Mucosa of stomach (tissue), 1 donor: ENCODE data around the gene BMP6.

ENCODE experiments used
- H3K27me3 ChIP-seq: one replicate; pipeline ENCODE4 v1.7.0; 2013; ENCODE audit warnings: mild to moderate bottlenecking, low read length; ENCODE audit not compliant: control insufficient read depth, insufficient read depth
- H3K36me3 ChIP-seq: one replicate; pipeline ENCODE4 v1.7.0; 2013; ENCODE audit warnings: low read length; ENCODE audit not compliant: control insufficient read depth, insufficient read depth
- H3K4me1 ChIP-seq: one replicate; pipeline ENCODE4 v1.7.0; 2013; ENCODE audit warnings: mild to moderate bottlenecking, low read length; ENCODE audit not compliant: control insufficient read depth, insufficient read depth
- H3K4me3 ChIP-seq: one replicate; pipeline ENCODE4 v1.7.0; 2013; ENCODE audit warnings: low read length
- H3K9ac ChIP-seq: one replicate; pipeline ENCODE4 v1.7.0; 2013; ENCODE audit warnings: mild to moderate bottlenecking, low read length, moderate library complexity
- H3K9me3 ChIP-seq: one replicate; pipeline ENCODE4 v1.7.0; 2013; ENCODE audit warnings: mild to moderate bottlenecking, low read length, moderate library complexity; ENCODE audit not compliant: control insufficient read depth
- donor health status: Pancreatic carcinoma.

BMP6 gene

GRCh38 chr6:7725849-7726415, at the start of gene BMP6:
TSS of gene BMP6 (plus strand) at chr6:7726099. CDS start at chr6:7726956, 857 bp downstream.
- H3K27me3 ChIP-seq, result peaks cover 64% of the 10 kb centered on the region

GRCh38 chr6:7677229-7677628, 48.7 kb upstream of the BMP6 start:
- no peaks in the 10 kb centered on the region for H3K9me3 ChIP-seq
- H3K4me1 ChIP-seq, result peaks cover 13% of the 10 kb centered on the region
- no peaks in the 10 kb centered on the region for H3K36me3 ChIP-seq
- H3K4me3 ChIP-seq, result no peak overlapping the region
- H3K9ac ChIP-seq, result no peak overlapping the region
- peaks cover 4% of the 10 kb centered on the region for H3K27me3 ChIP-seq

More at GRCh38 chr6:7725849-7726415, at the start of gene BMP6:
- no peaks in the 10 kb centered on the region for H3K9me3 ChIP-seq
- H3K4me1 ChIP-seq, result peaks cover 9% of the 10 kb centered on the region
- H3K36me3 ChIP-seq, result no peaks in the 10 kb centered on the region
- no peak within 1 kb of the TSS for H3K4me3 ChIP-seq
- H3K9ac ChIP-seq, result no peak within 1 kb of the TSS

- no peaks in the 10 kb centered on the region for H3K4me1 ChIP-seq
- no peak overlapping the region for H3K4me3 ChIP-seq
- H3K36me3 ChIP-seq, result no peaks in the 10 kb centered on the region
- H3K9me3 ChIP-seq, result no peaks in the 10 kb centered on the region
- no peaks in the 10 kb centered on the region for H3K27me3 ChIP-seq
- no peak overlapping the region for H3K9ac ChIP-seq
Measured at GRCh38 chr6:7680393-7681075, 45.4 kb upstream of the BMP6 start.

- H3K4me3 ChIP-seq, result no peak overlapping the region
- H3K36me3 ChIP-seq, result no peaks in the 10 kb centered on the region
- H3K27me3 ChIP-seq, result no peaks in the 10 kb centered on the region
- H3K9ac ChIP-seq, result no peak overlapping the region
- H3K4me1 ChIP-seq, result no peaks in the 10 kb centered on the region
- H3K9me3 ChIP-seq, result no peaks in the 10 kb centered on the region
Measured at GRCh38 chr6:7681449-7681848, 44.5 kb upstream of the BMP6 start.

- H3K27me3 ChIP-seq, result no peaks in the 10 kb centered on the region
Measured at GRCh38 chr6:7684076-7684475, 41.8 kb upstream of the BMP6 start.

GRCh38 chr6:7684843-7685242, 41.1 kb upstream of the BMP6 start:
- no peaks in the 10 kb centered on the region for H3K27me3 ChIP-seq
- H3K4me3 ChIP-seq, result no peak overlapping the region
- no peaks in the 10 kb centered on the region for H3K36me3 ChIP-seq
- no peaks in the 10 kb centered on the region for H3K9me3 ChIP-seq
- no peak overlapping the region for H3K9ac ChIP-seq
- H3K4me1 ChIP-seq, result no peaks in the 10 kb centered on the region

More at GRCh38 chr6:7684076-7684475, 41.8 kb upstream of the BMP6 start:
- Histone ChIP-seq H3K4me3 (no peak overlapping the region), H3K4me1 (no peaks in the 10 kb centered on the region), H3K9ac (no peak overlapping the region), H3K9me3 (no peaks in the 10 kb centered on the region), H3K36me3 (no peaks in the 10 kb centered on the region)

GRCh38 chr6:7685276-7685675, 40.6 kb upstream of the BMP6 start:
- Histone ChIP-seq H3K4me3 (no peak overlapping the region), H3K9me3 (no peaks in the 10 kb centered on the region), H3K4me1 (no peaks in the 10 kb centered on the region), H3K36me3 (no peaks in the 10 kb centered on the region), H3K27me3 (no peaks in the 10 kb centered on the region), H3K9ac (no peak overlapping the region)

- H3K36me3 ChIP-seq, result no peaks in the 10 kb centered on the region
- H3K27me3 ChIP-seq, result no peaks in the 10 kb centered on the region
- peaks cover 8% of the 10 kb centered on the region for H3K4me1 ChIP-seq
- H3K9me3 ChIP-seq, result no peaks in the 10 kb centered on the region
- no peak overlapping the region for H3K4me3 ChIP-seq
- no peak overlapping the region for H3K9ac ChIP-seq
Measured at GRCh38 chr6:7687145-7688111, 38.5 kb upstream of the BMP6 start.

GRCh38 chr6:7691021-7691420, 34.9 kb upstream of the BMP6 start:
- H3K36me3 ChIP-seq, result no peaks in the 10 kb centered on the region
- H3K9me3 ChIP-seq, result no peaks in the 10 kb centered on the region
- H3K9ac ChIP-seq, result no peak overlapping the region
- no peaks in the 10 kb centered on the region for H3K27me3 ChIP-seq
- H3K4me1 ChIP-seq, result peaks cover 8% of the 10 kb centered on the region
- H3K4me3 ChIP-seq, result no peak overlapping the region

- no peaks in the 10 kb centered on the region for H3K9me3 ChIP-seq
- H3K36me3 ChIP-seq, result no peaks in the 10 kb centered on the region
- H3K27me3 ChIP-seq, result no peaks in the 10 kb centered on the region
- H3K4me3 ChIP-seq, result no peak overlapping the region
- H3K4me1 ChIP-seq, result peaks cover 8% of the 10 kb centered on the region
- no peak overlapping the region for H3K9ac ChIP-seq
Measured at GRCh38 chr6:7691675-7692452, 34.0 kb upstream of the BMP6 start.

GRCh38 chr6:7692453-7692784, 33.5 kb upstream of the BMP6 start:
- no peaks in the 10 kb centered on the region for H3K36me3 ChIP-seq
- peaks cover 8% of the 10 kb centered on the region for H3K4me1 ChIP-seq
- no peaks in the 10 kb centered on the region for H3K27me3 ChIP-seq
- no peak overlapping the region for H3K4me3 ChIP-seq
- H3K9me3 ChIP-seq, result no peaks in the 10 kb centered on the region
- H3K9ac ChIP-seq, result no peak overlapping the region
